MG63 (cell line): ENCODE measurements around the gene TMEM170A. TPM values are rescaled to one million over a fixed set of nuclear protein-coding genes. Genes with fewer than 3 reads are reported as not detected.

Experiments
- total RNA-seq: library from RNA; depleted of rRNA; stranded (reverse); fragments of >200 nt; shearing (Covaris generic); gene quantifications from 2 replicates; pipeline ENCODE4 v1.2.3, GENCODE V29; 2014; ENCODE audit warnings: low replicate concordance; rRNA removed

The TMEM170A gene
- total RNA-seq, 1 experiment from 2014 or later: 8.0 TPM

Other genes with a start within 250 kb of the TMEM170A start
- not detected in 2 replicates for gene CTRB1, start 245.7 kb downstream of the TMEM170A start, total RNA-seq
- 52.7 and 54.6 TPM in 2 replicates for gene BCAR1, start 213.1 kb downstream of the TMEM170A start, total RNA-seq
- gene CFDP1, start 31.2 kb downstream of the TMEM170A start, total RNA-seq: 21.2 and 23.2 TPM in 2 replicates
- not detected in 2 replicates for gene CHST6, start 30.8 kb upstream of the TMEM170A start, total RNA-seq
- gene CHST5, start 71.4 kb upstream of the TMEM170A start, total RNA-seq: not detected in 2 replicates
- 6.0 and 8.8 TPM in 2 replicates for gene TMEM231, start 91.6 kb upstream of the TMEM170A start, total RNA-seq
- gene GABARAPL2, start 101.7 kb upstream of the TMEM170A start, total RNA-seq: 17.3 and 70.4 TPM in 2 replicates
- gene ADAT1, start 158.6 kb upstream of the TMEM170A start, total RNA-seq: 12.5 and 29.6 TPM in 2 replicates
- 161 and 178 TPM in 2 replicates for gene KARS1, start 183.0 kb upstream of the TMEM170A start, total RNA-seq
- gene TERF2IP, start 183.1 kb upstream of the TMEM170A start, total RNA-seq: 6.3 and 11.9 TPM in 2 replicates
- gene CPHXL2, start 212.3 kb upstream of the TMEM170A start, total RNA-seq: not detected in 2 replicates
- gene DUXB, start 236.8 kb upstream of the TMEM170A start, total RNA-seq: not detected in 2 replicates